Measurements from ENCODE around the gene EP300.
"Not testable (repeated sequence)": the region's sequence is repeated elsewhere in the genome, so short reads cannot be mapped to it uniquely, and the experiment has no call there.

The EP300 gene

DNA sequence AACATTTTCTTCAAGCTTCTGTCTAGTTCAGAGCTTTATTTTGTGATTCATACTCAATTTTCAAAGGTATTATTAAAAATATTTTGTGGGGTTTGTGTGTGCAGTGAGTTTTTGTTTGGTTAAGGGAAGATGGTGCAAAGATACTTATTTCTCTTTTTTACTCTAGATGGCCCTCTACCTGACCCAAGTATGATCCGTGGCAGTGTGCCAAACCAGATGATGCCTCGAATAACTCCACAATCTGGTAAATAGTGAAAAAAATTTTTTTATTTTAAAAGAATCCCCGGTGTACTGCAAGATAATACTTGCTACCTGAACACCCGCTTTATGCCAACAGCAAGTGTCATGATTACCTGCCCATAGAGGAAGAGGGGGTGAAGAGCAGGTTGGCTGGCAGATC lies 54.2 kb downstream of the EP300 start:
- in situ Hi-C loops (cut with HindIII; ENCODE audit: low sequenced_read_pairs), result no loop called here

DNA sequence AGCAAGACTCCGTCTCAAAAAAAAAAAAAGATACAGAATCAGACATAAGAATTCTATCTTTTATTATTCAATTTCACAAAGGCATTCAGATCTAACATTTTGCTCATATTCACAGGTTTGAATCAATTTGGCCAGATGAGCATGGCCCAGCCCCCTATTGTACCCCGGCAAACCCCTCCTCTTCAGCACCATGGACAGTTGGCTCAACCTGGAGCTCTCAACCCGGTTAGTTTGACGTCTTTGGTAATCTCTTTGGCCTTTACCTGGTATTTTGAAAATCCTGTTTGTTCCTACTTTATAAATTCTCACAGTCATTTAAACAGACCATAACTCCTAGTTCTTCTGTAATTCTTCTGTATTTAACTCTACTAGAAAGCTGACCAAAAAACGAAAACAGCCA lies 55.3 kb downstream of the EP300 start:
- in situ Hi-C loops (cut with HindIII; ENCODE audit: low sequenced_read_pairs), result no loop called here

DNA sequence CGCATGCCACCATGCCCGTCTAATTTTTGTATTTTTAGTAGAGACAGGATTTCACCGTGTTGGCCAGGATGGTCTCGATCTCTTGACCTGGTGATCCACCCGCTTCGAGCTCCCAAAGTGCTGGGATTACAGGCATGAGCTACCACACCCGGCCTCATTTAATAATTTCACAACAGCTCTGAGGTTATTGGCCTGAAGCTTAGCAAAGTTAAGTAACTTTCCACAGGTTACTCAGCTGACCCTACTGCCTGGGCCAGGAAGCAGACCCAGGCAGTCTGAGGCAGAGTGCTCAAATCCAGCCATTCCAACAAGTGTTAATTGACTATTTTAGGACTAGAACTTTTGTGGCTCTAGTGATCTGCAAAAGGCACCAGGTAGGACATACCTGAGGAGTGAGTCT lies 60.5 kb downstream of the EP300 start:
- in situ Hi-C loops (cut with HindIII; ENCODE audit: low sequenced_read_pairs), result loop anchor here (5.0 kb wide), 1 partner anchor 171 kb away; no protein-coding TSS in a partner anchor

DNA sequence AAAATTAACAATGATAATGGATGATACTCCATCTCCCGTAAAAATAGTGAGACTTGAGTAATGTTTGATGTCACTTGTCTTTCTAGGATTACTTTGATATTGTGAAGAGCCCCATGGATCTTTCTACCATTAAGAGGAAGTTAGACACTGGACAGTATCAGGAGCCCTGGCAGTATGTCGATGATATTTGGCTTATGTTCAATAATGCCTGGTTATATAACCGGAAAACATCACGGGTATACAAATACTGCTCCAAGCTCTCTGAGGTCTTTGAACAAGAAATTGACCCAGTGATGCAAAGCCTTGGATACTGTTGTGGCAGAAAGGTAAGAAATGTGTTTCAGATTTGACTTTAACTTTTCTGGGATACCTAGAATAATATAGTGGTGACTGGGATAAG lies 64.7 kb downstream of the EP300 start:
- in situ Hi-C loops (cut with HindIII; ENCODE audit: low sequenced_read_pairs), result no loop called here

DNA sequence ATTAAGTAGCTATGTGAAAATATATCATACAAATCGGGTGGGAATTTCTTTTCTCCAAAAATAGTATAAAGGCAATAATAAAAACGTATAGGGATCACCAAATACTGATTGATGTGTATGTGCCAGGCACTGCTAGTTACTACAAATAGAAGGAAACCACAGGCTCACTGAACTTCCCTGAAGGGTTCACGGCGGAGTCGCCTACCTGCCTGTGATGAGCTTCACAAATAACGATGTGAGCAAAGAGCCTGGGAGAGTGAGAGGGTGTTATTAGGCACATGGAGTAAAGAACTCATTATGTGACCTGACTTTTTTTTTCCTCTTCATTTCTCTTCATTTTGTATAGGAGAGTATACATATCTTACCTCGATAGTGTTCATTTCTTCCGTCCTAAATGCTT lies 76.8 kb downstream of the EP300 start:
- in situ Hi-C loops (cut with HindIII; ENCODE audit: low sequenced_read_pairs), result no loop called here

DNA sequence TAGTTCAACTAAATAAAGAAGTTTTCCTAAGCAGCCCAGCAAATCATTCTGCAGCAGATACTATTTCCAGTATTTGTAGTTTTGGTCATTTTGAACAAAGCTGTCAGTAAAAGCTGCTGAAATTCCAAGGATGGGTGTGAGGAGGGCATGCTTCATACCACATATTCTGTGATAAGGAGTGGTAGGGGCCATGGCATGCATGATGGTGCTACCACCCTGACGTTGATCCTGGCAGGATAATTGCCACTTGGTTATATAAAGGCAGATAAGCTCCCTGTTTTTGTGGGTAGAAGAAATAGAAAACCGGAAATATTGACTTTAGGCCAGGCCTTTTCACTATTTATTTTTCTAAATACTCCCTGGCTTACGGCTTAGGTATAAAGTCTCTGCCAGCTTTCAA lies 79.6 kb downstream of the EP300 start:
- in situ Hi-C loops (cut with HindIII; ENCODE audit: low sequenced_read_pairs), result no loop called here

DNA sequence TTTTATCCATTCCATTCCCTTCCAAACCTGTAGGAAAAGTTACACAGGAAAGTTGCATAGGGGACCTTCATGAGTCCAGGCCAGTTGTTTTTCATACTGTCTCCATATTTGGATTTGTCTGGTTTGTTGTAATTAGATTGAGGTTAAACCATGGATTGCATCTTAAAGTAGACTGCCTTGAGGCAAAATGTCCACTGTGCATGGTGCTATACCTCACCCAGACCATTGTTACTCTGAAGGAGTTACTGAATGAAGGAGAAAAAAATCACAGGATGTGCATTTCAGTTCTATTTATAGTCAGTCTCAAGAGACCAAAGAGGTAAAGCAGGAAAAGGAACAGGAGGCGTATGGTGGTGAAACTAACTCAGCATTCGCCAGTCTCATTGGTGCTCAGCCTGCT lies 83.2 kb downstream of the EP300 start:
- in situ Hi-C loops (cut with HindIII; ENCODE audit: low sequenced_read_pairs), result no loop called here

DNA sequence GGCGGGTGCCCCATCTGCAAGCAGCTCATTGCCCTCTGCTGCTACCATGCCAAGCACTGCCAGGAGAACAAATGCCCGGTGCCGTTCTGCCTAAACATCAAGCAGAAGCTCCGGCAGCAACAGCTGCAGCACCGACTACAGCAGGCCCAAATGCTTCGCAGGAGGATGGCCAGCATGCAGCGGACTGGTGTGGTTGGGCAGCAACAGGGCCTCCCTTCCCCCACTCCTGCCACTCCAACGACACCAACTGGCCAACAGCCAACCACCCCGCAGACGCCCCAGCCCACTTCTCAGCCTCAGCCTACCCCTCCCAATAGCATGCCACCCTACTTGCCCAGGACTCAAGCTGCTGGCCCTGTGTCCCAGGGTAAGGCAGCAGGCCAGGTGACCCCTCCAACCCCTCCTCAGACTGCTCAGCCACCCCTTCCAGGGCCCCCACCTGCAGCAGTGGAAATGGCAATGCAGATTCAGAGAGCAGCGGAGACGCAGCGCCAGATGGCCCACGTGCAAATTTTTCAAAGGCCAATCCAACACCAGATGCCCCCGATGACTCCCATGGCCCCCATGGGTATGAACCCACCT lies 84.7 kb downstream of the EP300 start:
- in situ Hi-C loops (cut with HindIII; ENCODE audit: low sequenced_read_pairs), result no loop called here

DNA sequence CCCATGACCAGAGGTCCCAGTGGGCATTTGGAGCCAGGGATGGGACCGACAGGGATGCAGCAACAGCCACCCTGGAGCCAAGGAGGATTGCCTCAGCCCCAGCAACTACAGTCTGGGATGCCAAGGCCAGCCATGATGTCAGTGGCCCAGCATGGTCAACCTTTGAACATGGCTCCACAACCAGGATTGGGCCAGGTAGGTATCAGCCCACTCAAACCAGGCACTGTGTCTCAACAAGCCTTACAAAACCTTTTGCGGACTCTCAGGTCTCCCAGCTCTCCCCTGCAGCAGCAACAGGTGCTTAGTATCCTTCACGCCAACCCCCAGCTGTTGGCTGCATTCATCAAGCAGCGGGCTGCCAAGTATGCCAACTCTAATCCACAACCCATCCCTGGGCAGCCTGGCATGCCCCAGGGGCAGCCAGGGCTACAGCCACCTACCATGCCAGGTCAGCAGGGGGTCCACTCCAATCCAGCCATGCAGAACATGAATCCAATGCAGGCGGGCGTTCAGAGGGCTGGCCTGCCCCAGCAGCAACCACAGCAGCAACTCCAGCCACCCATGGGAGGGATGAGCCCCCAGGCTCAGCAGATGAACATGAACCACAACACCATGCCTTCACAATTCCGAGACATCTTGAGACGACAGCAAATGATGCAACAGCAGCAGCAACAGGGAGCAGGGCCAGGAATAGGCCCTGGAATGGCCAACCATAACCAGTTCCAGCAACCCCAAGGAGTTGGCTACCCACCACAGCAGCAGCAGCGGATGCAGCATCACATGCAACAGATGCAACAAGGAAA lies 85.4 kb downstream of the EP300 start:
- in situ Hi-C loops (cut with HindIII; ENCODE audit: low sequenced_read_pairs), result no loop called here

DNA sequence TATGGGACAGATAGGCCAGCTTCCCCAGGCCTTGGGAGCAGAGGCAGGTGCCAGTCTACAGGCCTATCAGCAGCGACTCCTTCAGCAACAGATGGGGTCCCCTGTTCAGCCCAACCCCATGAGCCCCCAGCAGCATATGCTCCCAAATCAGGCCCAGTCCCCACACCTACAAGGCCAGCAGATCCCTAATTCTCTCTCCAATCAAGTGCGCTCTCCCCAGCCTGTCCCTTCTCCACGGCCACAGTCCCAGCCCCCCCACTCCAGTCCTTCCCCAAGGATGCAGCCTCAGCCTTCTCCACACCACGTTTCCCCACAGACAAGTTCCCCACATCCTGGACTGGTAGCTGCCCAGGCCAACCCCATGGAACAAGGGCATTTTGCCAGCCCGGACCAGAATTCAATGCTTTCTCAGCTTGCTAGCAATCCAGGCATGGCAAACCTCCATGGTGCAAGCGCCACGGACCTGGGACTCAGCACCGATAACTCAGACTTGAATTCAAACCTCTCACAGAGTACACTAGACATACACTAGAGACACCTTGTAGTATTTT lies 86.1 kb downstream of the EP300 start:
- in situ Hi-C loops (cut with HindIII; ENCODE audit: low sequenced_read_pairs), result no loop called here

DNA sequence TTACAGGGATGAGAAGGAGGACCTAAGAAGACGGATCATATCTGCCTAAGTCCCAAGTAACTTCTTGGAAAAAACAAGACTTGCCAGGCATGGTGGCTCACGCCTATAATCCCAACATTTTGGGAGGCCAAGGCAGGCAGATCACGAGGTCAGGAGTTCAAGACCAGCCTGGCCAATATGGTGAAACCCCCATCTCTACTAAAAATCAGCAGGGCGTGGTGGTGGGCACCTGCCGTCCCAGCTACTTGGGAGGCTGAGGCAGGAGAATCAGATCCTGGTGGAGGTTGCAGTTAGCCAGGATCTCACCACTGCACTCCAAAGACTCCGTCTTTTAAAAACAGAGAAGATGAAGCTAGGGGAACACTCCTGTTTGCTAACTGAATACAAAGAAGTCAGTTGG lies 88.0 kb downstream of the EP300 start:
- in situ Hi-C loops (cut with HindIII; ENCODE audit: low sequenced_read_pairs), result not testable (repeated sequence)

DNA sequence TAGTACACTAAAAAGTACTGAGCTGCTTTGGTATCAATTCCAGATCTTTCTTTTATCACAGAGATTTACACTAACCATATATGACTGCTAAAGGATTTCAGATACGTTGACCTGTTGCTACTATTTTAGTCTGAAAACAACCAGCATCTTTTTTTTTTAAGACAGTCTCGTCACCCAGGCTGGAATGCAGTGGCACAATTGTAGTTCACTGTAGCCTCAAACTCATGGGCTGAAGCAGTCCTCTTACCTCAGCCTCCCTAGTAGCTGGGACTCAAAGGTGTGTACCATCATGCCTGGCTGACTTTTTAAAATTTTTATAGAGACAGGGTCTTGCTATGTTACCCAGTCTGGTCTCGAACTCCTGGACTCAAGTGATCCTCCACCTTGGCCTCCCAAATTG lies 88.5 kb downstream of the EP300 start:
- in situ Hi-C loops (cut with HindIII; ENCODE audit: low sequenced_read_pairs), result no loop called here

DNA sequence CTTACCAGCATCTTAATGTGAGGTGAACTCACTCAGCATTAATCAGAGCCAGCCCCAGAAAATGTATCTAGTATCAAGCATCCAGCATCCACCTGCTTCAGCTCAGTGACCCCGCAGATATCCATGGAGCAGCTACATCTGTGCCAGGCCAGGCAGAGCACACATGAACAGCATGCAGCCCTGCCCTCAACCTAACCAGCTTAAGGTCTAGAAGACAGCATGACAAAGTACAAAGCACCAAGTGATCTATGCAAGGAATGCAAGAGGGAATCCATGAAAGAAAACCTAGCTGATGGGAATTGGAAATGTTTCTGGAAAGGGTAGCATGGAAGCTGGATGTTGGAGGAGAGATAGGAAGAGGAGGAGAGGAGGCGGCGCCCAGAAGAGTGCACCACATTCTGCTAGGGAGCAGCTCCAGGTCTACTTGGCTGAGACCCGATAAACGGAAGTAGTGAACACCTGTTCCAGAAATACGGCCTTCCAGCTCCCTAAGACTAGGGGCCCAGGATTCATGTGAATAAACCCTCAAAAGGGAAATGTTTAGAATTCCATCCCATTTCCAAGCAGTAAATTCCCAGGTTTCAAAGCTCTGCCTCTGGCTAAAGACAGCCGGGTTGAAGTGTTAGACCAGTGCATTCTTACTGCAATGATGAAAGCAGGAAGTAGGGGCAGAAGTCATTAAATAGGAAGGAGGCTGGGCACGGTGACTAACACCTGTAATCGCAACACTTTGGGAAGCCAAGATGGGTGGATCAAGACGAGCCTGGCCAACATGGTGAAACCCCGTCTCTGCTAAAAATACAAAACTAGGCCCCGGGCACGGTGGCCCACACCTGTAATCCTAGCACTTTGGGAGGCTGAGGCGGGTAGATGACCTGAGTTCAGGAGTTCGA lies 89.2 kb downstream of the EP300 start:
- in situ Hi-C loops (cut with HindIII; ENCODE audit: low sequenced_read_pairs), result no loop called here

DNA sequence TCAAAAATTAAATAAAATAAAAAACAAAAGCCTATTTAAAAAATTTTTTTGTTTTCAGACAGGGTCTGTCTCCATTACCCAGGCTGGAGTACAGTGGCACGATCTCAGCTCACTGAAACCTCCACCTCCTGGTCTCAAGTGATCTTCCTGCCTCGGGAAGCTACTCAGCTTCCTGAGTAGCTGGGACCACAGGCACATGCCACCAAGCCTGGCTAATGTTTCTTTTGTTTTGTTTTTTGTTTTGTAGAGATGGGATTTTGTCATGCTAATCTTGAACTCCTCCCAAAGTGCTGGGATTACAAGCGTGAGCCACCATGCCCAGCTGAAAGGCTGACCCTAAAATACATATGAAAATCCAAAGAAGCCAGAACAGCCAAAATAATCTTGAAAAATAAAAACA lies 92.3 kb downstream of the EP300 start:
- in situ Hi-C loops (cut with HindIII; ENCODE audit: low sequenced_read_pairs), result no loop called here

DNA sequence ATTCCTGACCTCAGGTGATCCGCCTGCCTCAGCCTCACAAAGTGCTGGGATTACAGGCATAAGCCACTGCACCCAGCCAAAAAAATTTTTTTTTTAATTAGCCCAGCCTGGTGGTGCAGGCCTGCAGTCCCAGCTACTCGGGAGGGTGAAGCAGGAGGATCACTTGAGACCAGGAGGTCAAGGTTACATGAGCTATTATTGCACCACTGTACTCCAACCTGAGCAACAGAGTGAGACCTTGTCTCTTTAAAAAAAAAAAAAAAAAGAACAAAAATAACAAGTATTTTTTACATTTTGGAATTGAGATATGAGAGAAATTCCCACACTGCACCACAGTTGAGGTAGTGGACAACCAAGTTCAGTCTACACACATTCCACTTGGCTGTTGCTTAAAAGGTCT lies 99.1 kb downstream of the EP300 start:
- in situ Hi-C loops (cut with HindIII; ENCODE audit: low sequenced_read_pairs), result no loop called here

DNA sequence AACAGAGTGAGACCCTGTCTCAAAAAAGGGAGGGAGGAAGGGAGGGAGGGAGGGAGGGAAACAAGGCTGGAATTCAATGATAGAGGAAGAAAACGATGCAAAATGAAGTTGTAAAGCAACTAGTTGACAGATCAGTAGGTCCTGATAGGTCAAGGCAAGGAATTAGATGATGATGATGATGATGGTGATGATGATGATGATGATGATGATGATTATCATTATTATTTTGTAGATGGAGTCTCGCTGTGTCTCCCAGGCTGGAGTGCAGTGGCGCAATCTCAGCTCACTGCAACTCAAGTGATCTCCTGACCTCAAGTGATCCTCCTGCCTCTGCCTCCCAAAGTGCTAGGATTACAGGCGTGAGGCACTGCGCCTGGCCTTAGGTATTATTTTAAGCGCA lies 101.4 kb downstream of the EP300 start:
- in situ Hi-C loops (cut with HindIII; ENCODE audit: low sequenced_read_pairs), result no loop called here

DNA sequence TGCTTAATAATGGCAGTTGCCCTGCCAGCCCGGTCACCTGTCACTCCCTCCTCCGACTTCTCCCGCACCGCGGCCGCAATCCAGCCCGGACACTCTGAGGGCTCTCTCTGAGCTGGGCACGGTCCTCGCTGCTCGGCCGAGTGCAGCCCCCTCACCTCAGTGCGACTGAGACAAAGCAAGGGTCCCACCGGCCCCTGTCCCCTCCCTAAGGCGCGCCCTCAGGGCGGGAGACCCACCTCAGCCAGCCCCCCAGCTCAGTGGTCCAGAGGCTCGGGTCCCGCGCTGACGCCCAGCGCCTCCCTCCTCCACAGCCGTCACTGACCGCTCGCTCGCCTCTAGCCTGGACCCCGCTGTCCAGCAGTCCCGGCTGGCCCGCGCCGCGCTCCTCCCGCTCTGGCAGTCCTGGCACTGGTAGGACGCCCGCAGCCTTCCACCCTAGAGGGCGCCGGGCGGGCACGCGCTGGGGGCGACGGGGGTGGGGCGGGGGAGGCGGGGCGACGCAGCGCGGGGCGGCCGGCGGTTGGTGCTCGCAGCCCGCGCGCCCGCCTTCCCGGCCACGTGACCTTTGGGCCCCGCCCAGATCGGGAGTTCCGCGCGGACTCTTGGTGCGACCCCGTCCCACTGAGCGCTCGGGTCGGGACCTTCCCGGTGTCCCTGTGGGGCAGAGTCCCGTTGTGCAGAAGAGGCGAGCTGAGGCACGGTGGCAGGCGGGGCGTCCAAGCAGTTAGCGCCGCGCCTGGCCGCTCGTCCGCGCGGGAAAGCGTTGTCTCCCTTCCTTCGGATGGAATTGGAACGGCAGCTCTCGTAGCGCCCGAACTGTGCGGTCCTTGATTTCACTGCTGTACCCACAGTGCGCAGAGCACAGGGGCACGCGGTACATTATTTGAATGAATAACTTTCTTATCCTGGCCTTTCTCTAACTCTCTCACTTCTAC lies 104.9 kb downstream of the EP300 start:
- in situ Hi-C loops (cut with HindIII; ENCODE audit: low sequenced_read_pairs), result no loop called here

DNA sequence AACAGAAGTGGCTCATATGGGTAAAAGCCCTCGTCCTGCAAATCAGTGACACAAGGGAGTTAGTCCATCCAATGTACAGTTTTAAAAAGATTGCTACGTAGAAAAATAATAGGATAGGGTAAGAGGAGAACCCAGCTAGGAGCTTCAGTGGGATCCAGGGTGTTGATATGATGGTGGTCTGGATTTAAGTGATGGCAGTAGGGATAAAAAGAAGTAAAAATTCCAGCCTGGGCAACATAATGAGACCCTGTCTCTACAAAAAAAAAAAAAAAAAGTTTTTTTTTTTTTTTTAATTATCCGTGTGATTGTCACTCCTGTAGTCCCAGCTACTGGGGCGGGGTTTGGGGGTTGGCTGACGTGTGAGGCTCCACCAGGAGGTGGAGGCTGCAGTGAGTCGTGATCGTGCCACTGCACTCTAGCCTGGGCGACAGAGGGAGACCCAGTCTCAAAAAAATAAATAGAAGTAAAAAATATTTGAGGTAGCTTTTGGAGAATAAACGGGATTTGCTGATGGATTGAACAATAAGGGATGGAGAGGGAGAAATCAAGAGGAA lies 105.7 kb downstream of the EP300 start:
- in situ Hi-C loops (cut with HindIII; ENCODE audit: low sequenced_read_pairs), result no loop called here

DNA sequence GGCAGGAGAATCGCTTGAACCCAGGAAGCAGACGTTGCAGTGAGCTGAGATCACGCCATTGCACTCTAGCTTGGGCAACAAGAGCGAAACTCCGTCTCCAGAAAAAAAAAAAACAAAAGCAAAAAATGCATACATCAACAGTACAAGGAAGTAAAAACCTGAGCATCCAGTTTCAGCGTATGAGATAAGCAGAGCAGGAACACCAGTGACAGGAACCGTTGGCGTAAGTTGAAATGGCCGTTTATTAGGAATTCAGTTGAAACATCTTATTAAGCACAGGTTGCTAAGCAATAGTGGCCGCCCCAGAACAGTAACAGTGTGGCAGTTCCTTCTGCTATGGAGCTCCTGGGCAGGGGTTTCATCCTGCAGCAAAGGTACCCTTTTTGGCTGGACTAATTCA lies 108.7 kb downstream of the EP300 start:
- in situ Hi-C loops (cut with HindIII; ENCODE audit: low sequenced_read_pairs), result no loop called here

DNA sequence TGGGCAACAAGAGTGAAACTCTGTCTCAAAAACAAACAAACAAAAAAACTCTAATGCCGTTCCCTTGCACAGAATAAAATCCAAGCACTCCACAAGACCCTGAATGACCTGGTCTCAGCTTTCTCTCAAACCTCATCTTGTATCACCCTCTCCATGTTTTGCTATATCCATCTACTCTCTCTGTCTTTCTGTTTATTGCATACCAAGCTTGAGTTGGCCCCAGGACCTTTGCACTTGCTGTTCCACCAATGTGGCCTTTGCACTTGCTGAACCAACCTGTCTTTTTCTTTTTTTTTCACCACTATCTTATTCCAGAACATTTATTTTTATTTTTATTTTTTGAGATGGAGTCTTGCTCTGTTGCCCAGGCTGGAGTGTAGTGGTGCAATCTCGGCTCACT lies 110.7 kb downstream of the EP300 start:
- in situ Hi-C loops (cut with HindIII; ENCODE audit: low sequenced_read_pairs), result no loop called here
